IMR-90 (cell line): ENCODE measurements around the gene WDR70. TPM values are rescaled to one million over a fixed set of nuclear protein-coding genes. Genes with fewer than 3 reads are reported as not detected.

Experiments used
- ATAC-seq: fragments of 200-7000 bp; cut with Tn5 transposase; 2 replicates; pipeline ENCODE4 v1.9.1; 2020; ENCODE audit warnings: low read depth, mild to moderate bottlenecking, moderate library complexity
- BruUV-seq: library from RNA; stranded (reverse); fragments of 400-500 nt; replicated peaks from 2 replicates; lab custom pipeline; 2021; lab: Mats Ljungman, UMichigan
- CTCF ChIA-PET: fragments of 300-600 bp; formaldehyde crosslinking; extraction: SDS; loops from one replicate; lab custom pipeline; 2021; ENCODE audit warnings: antibody characterized with exemption; lab: Yijun Ruan, JAX
- POLR2A ChIA-PET: fragments of 300-600 bp; sonication (Branson Sonifier 250); formaldehyde crosslinking; loops from one replicate; lab custom pipeline; 2022; ENCODE audit warnings: antibody characterized with exemption; ENCODE audit not compliant: unreplicated experiment; lab: Charles Lee
- DNase-seq: peaks from one replicate; pipeline ENCODE4 v3.0.0; 2013
- H2AFZ ChIP-seq: replicated peaks from 2 replicates; pipeline ENCODE3; 2013; ENCODE audit warnings: low read length, mild to moderate bottlenecking; ENCODE audit not compliant: poor library complexity
- H2AK5ac ChIP-seq: 2 replicates; pipeline ENCODE4 v1.6.1; 2013; ENCODE audit warnings: low read depth, low read length, inconsistent platforms
- H2AK9ac ChIP-seq: replicated peaks from 2 replicates; pipeline ENCODE3; 2013; ENCODE audit warnings: mild to moderate bottlenecking, low read depth, low read length, moderate library complexity; ENCODE audit not compliant: poor library complexity
- H2BK120ac ChIP-seq: 2 replicates; pipeline ENCODE4 v1.6.1; 2013; ENCODE audit warnings: low read depth, low read length, inconsistent platforms
- H2BK15ac ChIP-seq: 3 replicates; pipeline ENCODE4 v1.6.1; 2013; ENCODE audit warnings: low read depth, low read length, inconsistent platforms
- H2BK20ac ChIP-seq: 2 replicates; pipeline ENCODE4 v1.6.1; 2013; ENCODE audit warnings: low read depth, mild to moderate bottlenecking, inconsistent platforms, low read length, moderate library complexity
- H2BK5ac ChIP-seq: 2 replicates; pipeline ENCODE4 v1.6.1; 2013; ENCODE audit warnings: mild to moderate bottlenecking, low read depth, low read length, inconsistent platforms; ENCODE audit not compliant: poor library complexity, severe bottlenecking
- H3K14ac ChIP-seq: replicated peaks from 2 replicates; pipeline ENCODE4 v1.6.1; 2013; ENCODE audit warnings: low read depth, low read length, inconsistent platforms
- H3K18ac ChIP-seq: 2 replicates; pipeline ENCODE4 v1.6.1; 2013; ENCODE audit warnings: low read depth, low read length, control low read depth
- H3K23ac ChIP-seq: 2 replicates; pipeline ENCODE4 v1.6.1; 2013; ENCODE audit warnings: low read depth, low read length, inconsistent platforms
- H3K27ac ChIP-seq: 2 replicates; pipeline ENCODE4 v1.5.1; 2013; ENCODE audit warnings: mild to moderate bottlenecking, control low read depth, low read length; ENCODE audit not compliant: insufficient read depth
- H3K27me3 ChIP-seq: 2 replicates; pipeline ENCODE4 v1.6.1; 2013; ENCODE audit warnings: low read length; ENCODE audit not compliant: control insufficient read depth, insufficient read depth
- H3K36me3 ChIP-seq: 2 replicates; pipeline ENCODE4 v1.6.1; 2013; ENCODE audit warnings: low read length, mixed read lengths; ENCODE audit not compliant: control insufficient read depth, insufficient read depth
- H3K4ac ChIP-seq: 2 replicates; pipeline ENCODE4 v1.6.1; 2013; ENCODE audit warnings: low read depth, low read length, inconsistent platforms
- H3K4me1 ChIP-seq: 2 replicates; pipeline ENCODE4 v1.6.1; 2013; ENCODE audit warnings: low read length, mixed read lengths; ENCODE audit not compliant: control insufficient read depth, insufficient read depth
- H3K4me2 ChIP-seq: 2 replicates; pipeline ENCODE4 v1.6.1; 2013; ENCODE audit warnings: low read depth, mild to moderate bottlenecking, control low read depth, low read length, moderate library complexity
- H3K4me3 ChIP-seq: 2 replicates; pipeline ENCODE4 v1.5.1; 2013; ENCODE audit warnings: low read depth, mild to moderate bottlenecking, control low read depth, low read length, moderate library complexity; ENCODE audit not compliant: insufficient read depth
- H3K56ac ChIP-seq: 2 replicates; pipeline ENCODE4 v1.6.1; 2013; ENCODE audit warnings: low read length, inconsistent platforms; ENCODE audit not compliant: insufficient read depth; ENCODE audit errors: extremely low read depth
- H3K79me1 ChIP-seq, 2 experiments: 2 replicates each; pipeline ENCODE4 v1.6.1; 2013; ENCODE audit warnings: low read length in 2 of 2, inconsistent platforms in 1 of 2, low read depth in 1 of 2
- H3K9ac ChIP-seq: 2 replicates; pipeline ENCODE4 v1.6.1; 2013; ENCODE audit warnings: low read depth, low read length, control low read depth
- H3K9me1 ChIP-seq: 2 replicates; pipeline ENCODE4 v1.6.1; 2013; ENCODE audit warnings: low read length, inconsistent platforms; ENCODE audit not compliant: insufficient read depth
- H3K9me3 ChIP-seq: 2 replicates; pipeline ENCODE4 v1.6.1; 2013; ENCODE audit warnings: low read length; ENCODE audit not compliant: control insufficient read depth, insufficient read depth
- H4K20me1 ChIP-seq: 2 replicates; pipeline ENCODE4 v1.6.1; 2013; ENCODE audit warnings: low read length, inconsistent platforms; ENCODE audit not compliant: insufficient read depth
- H4K5ac ChIP-seq: 2 replicates; pipeline ENCODE4 v1.6.1; 2013; ENCODE audit warnings: mild to moderate bottlenecking, low read depth, low read length, control low read depth
- H4K8ac ChIP-seq, 2 experiments: 2 replicates each; pipeline ENCODE4 v1.6.1; 2013; ENCODE audit warnings: low read depth in 2 of 2, low read length in 2 of 2, control low read depth in 1 of 2, inconsistent platforms in 1 of 2
- H4K91ac ChIP-seq: 2 replicates; pipeline ENCODE4 v1.6.1; 2013; ENCODE audit warnings: low read depth, low read length, inconsistent platforms; ENCODE audit not compliant: insufficient read depth
- BHLHE40 ChIP-seq: fragments of 150-350 bp; IDR thresholded peaks from 2 replicates; pipeline ENCODE4 v1.6.1; 2016; ENCODE audit warnings: mild to moderate bottlenecking, low read depth, low read length
- CEBPB ChIP-seq: IDR thresholded peaks from 2 replicates; pipeline ENCODE4 v1.6.1; 2012; ENCODE audit warnings: low read depth, low read length, improper control_type of control experiment
- CHD1 ChIP-seq: IDR thresholded peaks from 2 replicates; pipeline ENCODE4 v1.6.1; 2012; ENCODE audit warnings: low read depth, low read length, improper control_type of control experiment
- CTCF ChIP-seq: conservative IDR thresholded peaks from 2 replicates; pipeline ENCODE4 v1.5.1; 2012; ENCODE audit warnings: mild to moderate bottlenecking, low read depth, low read length, improper control_type of control experiment
- ELK1 ChIP-seq: fragments of 150-350 bp; IDR thresholded peaks from 2 replicates; pipeline ENCODE4 v1.6.1; 2016; ENCODE audit warnings: low read depth, mild to moderate bottlenecking, low read length, moderate library complexity, borderline replicate concordance
- FOS ChIP-seq: fragments of 150-350 bp; IDR thresholded peaks from 2 replicates; pipeline ENCODE4 v1.6.1; 2016; ENCODE audit warnings: low read depth, low read length
- MAFK ChIP-seq: IDR thresholded peaks from 2 replicates; pipeline ENCODE4 v1.6.1; 2012; ENCODE audit warnings: low read depth, low read length, improper control_type of control experiment
- MAZ ChIP-seq: IDR thresholded peaks from 2 replicates; pipeline ENCODE4 v1.6.1; 2012; ENCODE audit warnings: low read depth, mild to moderate bottlenecking, low read length, improper control_type of control experiment, moderate library complexity, borderline replicate concordance
- MXI1 ChIP-seq: IDR thresholded peaks from 2 replicates; pipeline ENCODE4 v1.6.1; 2012; ENCODE audit warnings: low read depth, mild to moderate bottlenecking, low read length, moderate library complexity, borderline replicate concordance
- NFE2L2 ChIP-seq: fragments of 150-350 bp; IDR thresholded peaks from 2 replicates; pipeline ENCODE4 v1.6.1; 2016; ENCODE audit warnings: low read depth, mild to moderate bottlenecking, low read length
- POLR2A ChIP-seq: IDR thresholded peaks from 2 replicates; pipeline ENCODE4 v1.6.1; 2012; ENCODE audit warnings: mild to moderate bottlenecking, low read depth, low read length
- RAD21 ChIP-seq: IDR thresholded peaks from 2 replicates; pipeline ENCODE4 v1.6.1; 2012; ENCODE audit warnings: low read length, improper control_type of control experiment
- RCOR1 ChIP-seq: IDR thresholded peaks from 2 replicates; pipeline ENCODE4 v1.6.1; 2012; ENCODE audit warnings: mild to moderate bottlenecking, low read length, improper control_type of control experiment; ENCODE audit not compliant: insufficient replicate concordance
- RFX5 ChIP-seq: IDR thresholded peaks from 2 replicates; pipeline ENCODE4 v1.8.0; 2012; ENCODE audit warnings: low read depth, mild to moderate bottlenecking, low read length, moderate library complexity
- SMC3 ChIP-seq: fragments of 150-350 bp; IDR thresholded peaks from 2 replicates; pipeline ENCODE4 v1.6.1; 2016; ENCODE audit warnings: low read depth, mild to moderate bottlenecking, antibody characterized with exemption, low read length, moderate library complexity
- USF2 ChIP-seq: fragments of 150-350 bp; IDR thresholded peaks from 2 replicates; pipeline ENCODE4 v1.6.1; 2017; ENCODE audit warnings: mild to moderate bottlenecking, antibody characterized with exemption, low read length, low read depth
- WGBS, 2 experiments: methylation state at CpG; one replicate each; pipeline versions ENCODE4 v1.1.5 to v1.1.7; 2013; ENCODE audit warnings: missing lambda C conversion rate in 2 of 2; ENCODE audit not compliant: insufficient read length in 1 of 2; ENCODE audit errors: extremely low coverage in 2 of 2; 5-methylcytosine and 5-hydroxymethylcytosine counted together
- dilution Hi-C: fragments of 300-500 bp; cut with HindIII; formaldehyde crosslinking; loops from one replicate; pipeline ENCODE4 v1.14.3; 2018; ENCODE audit warnings: low sequenced_read_pairs; ENCODE audit not compliant: unreplicated experiment
- in situ Hi-C: fragments of 300-500 bp; cut with MboI; formaldehyde crosslinking; loops from 3 replicates; pipeline ENCODE4 v1.14.3; 2019; ENCODE audit warnings: low sequenced_read_pairs, inconsistent platforms, mixed read lengths
- intact Hi-C: fragments of 100-400 bp; cut with micrococcal nuclease; formaldehyde crosslinking; loops from 2 replicates; pipeline ENCODE4 v1.10.0; 2022
- polyA plus RNA-seq, 3 experiments: library from polyadenylated mRNA; depleted of rRNA; stranded (reverse); fragments of >200 nt; gene quantifications; 2 replicates each; pipeline ENCODE4 v1.2.3, GENCODE V29; 2012; ENCODE audit warnings: low replicate concordance in 1 of 3
- total RNA-seq: library from RNA; depleted of rRNA; stranded (reverse); fragments of >200 nt; gene quantifications from 2 replicates; pipeline ENCODE4 v1.2.3, GENCODE V29; 2012

The WDR70 gene
- total and polyA plus RNA-seq, 2 of the 4 experiments (the other 2 are of a cell fraction) = 16.7 to 29.9 TPM

GRCh38 chr5:37511646-37512045, 132.5 kb downstream of the WDR70 start:
- no peak overlapping the region for H3K18ac ChIP-seq

More at GRCh38 chr5:37511646-37512045, 132.5 kb downstream of the WDR70 start:
- Histone ChIP-seq H2BK120ac (no peak overlapping the region), H2BK20ac (no peak overlapping the region), H3K27ac (no peak overlapping the region), H3K79me1 (peaks cover 0 to 1% of the 10 kb centered on the region in 2 experiments; a peak in 1 of 4 replicates), H3K9me3 (no peaks in the 10 kb centered on the region), H2AK9ac (no peak overlapping the region), H3K14ac (no peak overlapping the region), H3K4me3 (no peak overlapping the region), H2BK15ac (no peak overlapping the region), H4K20me1 (no peaks in the 10 kb centered on the region), H4K91ac (no peak overlapping the region), H4K5ac (no peak overlapping the region), H3K9me1 (no peaks in the 10 kb centered on the region), H3K56ac (no peak overlapping the region), H2AFZ (no peak overlapping the region), H2AK5ac (no peak overlapping the region), H3K4ac (no peak overlapping the region), H3K9ac (no peak overlapping the region), H3K23ac (no peak overlapping the region), H3K36me3 (0 out of 2 replicates have a peak, but pooled peaks cover 1% of the 10 kb centered on the region), H3K4me2 (no peak overlapping the region), H3K27me3 (no peaks in the 10 kb centered on the region), H2BK5ac (no peak overlapping the region), H4K8ac (no peak overlapping the region), H3K4me1 (no peaks in the 10 kb centered on the region)
- no TSS peak for BruUV-seq
- in situ Hi-C loops (no loop called here), dilution Hi-C loops (no loop called here), intact Hi-C loops (no loop called here)
- POLR2A ChIA-PET = interaction anchor here (0.7 kb wide), 1 partner anchor 213 kb away, joined by 5 read pairs; no protein-coding TSS in a partner anchor
- WGBS, 2 experiments = no CpG with 5 or more reads among the region's 1 CpG
- no peak for DNase-seq
- CTCF ChIA-PET = no interaction called here
- ATAC-seq = no peak
- TF ChIP-seq RAD21 (no peak), CEBPB (no peak), FOS (no peak), USF2 (no peak), MAZ (no peak), RCOR1 (no peak), BHLHE40 (no peak), SMC3 (no peak), MAFK (no peak), RFX5 (no peak), ELK1 (no peak), POLR2A (no peak), NFE2L2 (no peak), CHD1 (no peak), MXI1 (no peak), CTCF (no peak)
